Erythroblast (primary cell): ENCODE results near the gene CDC6.

Source experiments
- DNase-seq, 2 experiments: peaks; one replicate each; lab custom pipeline; 2025; lab: John Stamatoyannopoulos, UW
- GATA1 ChIP-seq: IDR thresholded peaks from 2 replicates; pipeline ENCODE4 v1.6.1; 2011; ENCODE audit warnings: low read depth, mild to moderate bottlenecking, control low read depth, low read length, moderate library complexity
- POLR2A ChIP-seq: IDR thresholded peaks from 2 replicates; pipeline ENCODE4 v1.6.1; 2011; ENCODE audit warnings: mild to moderate bottlenecking, low read length

Gene CDC6

GRCh38 chr17:40347319-40348135, 59.8 kb downstream of the CDC6 start:
- TF ChIP-seq GATA1 (no peak), POLR2A (no peak)
- DNase-seq, result peak in 1 of 2 experiments; percentile 15

DNA sequence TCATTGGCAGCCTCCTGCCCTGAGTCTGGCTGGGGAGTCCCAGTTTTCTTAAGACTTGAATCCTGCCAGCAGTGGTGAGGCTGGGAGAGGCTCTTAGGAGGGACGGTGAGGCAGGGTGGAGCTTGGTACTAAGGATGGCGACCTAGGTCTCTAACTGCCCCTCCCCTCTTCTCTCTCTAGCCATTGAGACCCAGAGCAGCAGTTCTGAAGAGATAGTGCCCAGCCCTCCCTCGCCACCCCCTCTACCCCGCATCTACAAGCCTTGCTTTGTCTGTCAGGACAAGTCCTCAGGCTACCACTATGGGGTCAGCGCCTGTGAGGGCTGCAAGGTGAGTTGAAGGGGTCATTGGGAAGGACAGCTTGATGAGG, 60.4 kb downstream of the CDC6 start:
- DNase-seq, result peak in 1 of 2 experiments; percentile 25
- TF ChIP-seq GATA1 (no peak), POLR2A (no peak)

DNA sequence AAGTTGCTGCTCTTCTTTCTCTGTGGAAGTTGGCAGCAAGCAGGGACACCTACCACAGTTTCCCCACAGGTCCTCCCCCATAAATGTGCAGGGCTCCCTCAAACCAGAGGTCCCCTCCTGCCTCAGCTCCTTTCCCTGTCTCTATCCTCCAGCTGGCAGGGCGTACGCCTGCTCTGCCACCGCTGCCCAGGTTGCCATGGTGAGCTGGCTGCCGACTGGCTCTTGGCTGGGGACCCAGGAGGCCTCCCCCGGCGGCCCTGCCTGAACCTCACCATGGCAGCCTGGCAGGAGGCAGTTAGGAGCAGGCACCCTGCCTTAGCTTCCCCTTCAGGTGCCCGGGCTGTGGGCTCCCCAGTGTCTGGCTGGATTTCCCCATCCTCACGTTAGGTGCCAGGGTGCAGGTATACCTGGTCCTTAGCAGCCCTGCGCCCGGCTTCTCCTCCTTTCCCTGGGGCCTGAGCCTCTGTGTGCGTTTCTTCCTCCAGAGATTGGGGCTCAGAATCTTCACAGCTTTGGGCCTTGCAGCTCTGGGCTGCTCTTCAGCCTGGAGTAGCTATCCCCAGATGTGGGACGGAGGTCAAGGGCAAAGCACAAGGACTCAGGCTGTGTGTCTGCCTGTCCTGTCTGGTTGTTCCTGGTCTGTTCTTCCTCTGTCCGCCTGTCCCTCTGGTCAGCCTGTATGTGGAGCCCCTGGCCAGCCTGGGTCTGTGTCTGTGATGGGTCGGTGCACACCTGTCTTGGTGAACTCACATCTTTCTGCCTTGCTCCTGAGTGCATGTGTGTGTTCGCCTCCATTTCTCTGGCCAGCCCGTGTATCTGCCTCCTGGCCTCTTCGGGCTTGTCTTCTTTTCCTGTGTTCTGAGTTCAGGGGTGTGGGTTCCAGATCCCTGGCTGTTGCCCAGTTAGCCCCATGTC, 61.1 kb downstream of the CDC6 start:
- TF ChIP-seq GATA1, result no peak
- TF ChIP-seq POLR2A, result no peak
- DNase-seq, result no peak

- TF ChIP-seq GATA1, result no peak
- TF ChIP-seq POLR2A, result no peak
- DNase-seq, result no peak
Measured at GRCh38 chr17:40349477-40349894, 61.8 kb downstream of the CDC6 start.

GRCh38 chr17:40349895-40350688, 62.4 kb downstream of the CDC6 start:
- no peak for TF ChIP-seq POLR2A
- no peak for TF ChIP-seq GATA1
- peak; percentile 15 to 34 for DNase-seq

GRCh38 chr17:40350689-40351358, 63.1 kb downstream of the CDC6 start:
- no peak for DNase-seq
- no peak for TF ChIP-seq POLR2A
- TF ChIP-seq GATA1, result no peak

GRCh38 chr17:40351359-40352236, 63.9 kb downstream of the CDC6 start:
- no peak for DNase-seq
- TF ChIP-seq POLR2A (no peak), GATA1 (no peak)

DNA sequence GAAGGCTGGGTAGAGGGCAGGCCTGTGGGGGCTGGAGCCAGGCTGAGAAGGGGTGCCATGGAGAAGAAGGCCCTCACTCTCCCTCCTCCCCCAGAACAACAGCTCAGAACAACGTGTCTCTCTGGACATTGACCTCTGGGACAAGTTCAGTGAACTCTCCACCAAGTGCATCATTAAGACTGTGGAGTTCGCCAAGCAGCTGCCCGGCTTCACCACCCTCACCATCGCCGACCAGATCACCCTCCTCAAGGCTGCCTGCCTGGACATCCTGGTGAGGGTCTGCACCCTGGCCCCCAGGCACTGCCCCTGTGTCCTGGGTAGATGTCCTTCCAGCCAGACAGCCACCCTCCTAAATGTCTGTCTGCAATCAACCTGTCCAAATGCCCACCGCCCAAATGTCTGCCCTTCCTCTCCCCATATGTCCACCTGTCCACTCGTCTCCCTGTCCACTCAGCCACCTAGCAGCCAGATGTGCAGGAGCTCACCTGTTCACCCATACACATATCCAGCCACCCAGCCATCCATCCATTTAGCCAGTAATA, 64.6 kb downstream of the CDC6 start:
- DNase-seq, result no peak
- no peak for TF ChIP-seq GATA1
- no peak for TF ChIP-seq POLR2A

- DNase-seq, result peak; percentile 16 to 30
- TF ChIP-seq POLR2A (no peak), GATA1 (no peak)
Measured at GRCh38 chr17:40352779-40353394, 65.2 kb downstream of the CDC6 start.
